Trophoblast cell (in vitro differentiated cells and primary cell): Measurements from ENCODE around the gene RHEB.
"Not testable (repeated sequence)": the region's sequence is repeated elsewhere in the genome, so short reads cannot be mapped to it uniquely, and the experiment has no call there.

Experiments
- DNase-seq, 2 donors: peaks; one replicate each; pipeline ENCODE4 v3.0.0-alpha.2; 2016
- H2AFZ ChIP-seq: 2 replicates; pipeline ENCODE4 v1.6.1; 2013; ENCODE audit warnings: low read length, moderate library complexity, mild to moderate bottlenecking; ENCODE audit not compliant: insufficient read depth, poor library complexity
- H2AK5ac ChIP-seq: 2 replicates; pipeline ENCODE4 v1.6.1; 2013; ENCODE audit warnings: mild to moderate bottlenecking, low read length
- H2BK120ac ChIP-seq: 2 replicates; pipeline ENCODE4 v1.6.1; 2013; ENCODE audit warnings: low read length, mild to moderate bottlenecking, moderate library complexity; ENCODE audit not compliant: insufficient read depth, poor library complexity
- H2BK12ac ChIP-seq: 2 replicates; pipeline ENCODE4 v1.6.1; 2013; ENCODE audit warnings: mild to moderate bottlenecking, low read length, moderate library complexity
- H2BK5ac ChIP-seq: 2 replicates; pipeline ENCODE4 v1.6.1; 2013; ENCODE audit warnings: low read length, low read depth, moderate library complexity, mild to moderate bottlenecking; ENCODE audit not compliant: poor library complexity
- H3K14ac ChIP-seq: 2 replicates; pipeline ENCODE4 v1.6.1; 2013; ENCODE audit warnings: mild to moderate bottlenecking, low read length
- H3K18ac ChIP-seq: 2 replicates; pipeline ENCODE4 v1.6.1; 2013; ENCODE audit warnings: mild to moderate bottlenecking, low read length
- H3K23ac ChIP-seq: 2 replicates; pipeline ENCODE4 v1.6.1; 2013; ENCODE audit warnings: low read length
- H3K27ac ChIP-seq: 2 replicates; pipeline ENCODE4 v1.5.1; 2013; ENCODE audit warnings: low read depth, mild to moderate bottlenecking, inconsistent platforms, low read length, moderate library complexity
- H3K27me3 ChIP-seq: 2 replicates; pipeline ENCODE4 v1.6.1; 2013; ENCODE audit warnings: inconsistent platforms, mild to moderate bottlenecking, low read length, moderate library complexity; ENCODE audit not compliant: insufficient read depth
- H3K36me3 ChIP-seq, 2 experiments: 1 replicate in 1 of 2; 2 replicates in 1 of 2; pipeline ENCODE4 v1.6.1; 2013; ENCODE audit warnings: low read length in 2 of 2, mild to moderate bottlenecking in 2 of 2, moderate library complexity in 1 of 2; ENCODE audit not compliant: insufficient read depth in 2 of 2, control insufficient read depth in 1 of 2
- H3K4ac ChIP-seq: 2 replicates; pipeline ENCODE4 v1.6.1; 2013; ENCODE audit warnings: low read depth, mild to moderate bottlenecking, low read length, moderate library complexity
- H3K4me1 ChIP-seq, 2 experiments: 1 replicate in 1 of 2; 2 replicates in 1 of 2; pipeline ENCODE4 v1.6.1; 2013; ENCODE audit warnings: low read length in 2 of 2, mild to moderate bottlenecking in 2 of 2, moderate library complexity in 1 of 2; ENCODE audit not compliant: insufficient read depth in 2 of 2, control insufficient read depth in 1 of 2
- H3K4me2 ChIP-seq: 2 replicates; pipeline ENCODE4 v1.6.1; 2013; ENCODE audit warnings: inconsistent platforms, mild to moderate bottlenecking, low read length, moderate library complexity
- H3K4me3 ChIP-seq: 2 replicates; pipeline ENCODE4 v1.5.1; 2013; ENCODE audit warnings: mild to moderate bottlenecking, low read depth, low read length, inconsistent platforms
- H3K79me1 ChIP-seq: one replicate; pipeline ENCODE4 v1.6.1; 2013; ENCODE audit warnings: low read length
- H3K79me2 ChIP-seq: 2 replicates; pipeline ENCODE4 v1.6.1; 2013; ENCODE audit warnings: low read length, mild to moderate bottlenecking; ENCODE audit not compliant: control insufficient read depth, insufficient read depth, poor library complexity
- H3K9ac ChIP-seq: 2 replicates; pipeline ENCODE4 v1.6.1; 2013; ENCODE audit warnings: mild to moderate bottlenecking, low read length
- H3K9me3 ChIP-seq: 2 replicates; pipeline ENCODE4 v1.6.1; 2013; ENCODE audit warnings: low read depth, mild to moderate bottlenecking, control low read depth, inconsistent platforms, low read length; ENCODE audit not compliant: insufficient read depth
- H4K12ac ChIP-seq: 2 replicates; pipeline ENCODE4 v1.6.1; 2013; ENCODE audit warnings: low read depth, mild to moderate bottlenecking, low read length, moderate library complexity
- H4K8ac ChIP-seq: 2 replicates; pipeline ENCODE4 v1.6.1; 2013; ENCODE audit warnings: low read depth, mild to moderate bottlenecking, low read length, moderate library complexity
- H4K91ac ChIP-seq: one replicate; pipeline ENCODE4 v1.6.1; 2013; ENCODE audit warnings: low read depth, mild to moderate bottlenecking, low read length, moderate library complexity
- WGBS: extraction: QIAGEN DNeasy Blood & Tissue Kit; methylation state at CpG from one replicate; pipeline ENCODE4 v1.1.7; 2013; ENCODE audit warnings: missing lambda C conversion rate; ENCODE audit not compliant: insufficient read length, insufficient coverage; ENCODE audit errors: extremely low coverage; 5-methylcytosine and 5-hydroxymethylcytosine counted together

Gene RHEB

DNA sequence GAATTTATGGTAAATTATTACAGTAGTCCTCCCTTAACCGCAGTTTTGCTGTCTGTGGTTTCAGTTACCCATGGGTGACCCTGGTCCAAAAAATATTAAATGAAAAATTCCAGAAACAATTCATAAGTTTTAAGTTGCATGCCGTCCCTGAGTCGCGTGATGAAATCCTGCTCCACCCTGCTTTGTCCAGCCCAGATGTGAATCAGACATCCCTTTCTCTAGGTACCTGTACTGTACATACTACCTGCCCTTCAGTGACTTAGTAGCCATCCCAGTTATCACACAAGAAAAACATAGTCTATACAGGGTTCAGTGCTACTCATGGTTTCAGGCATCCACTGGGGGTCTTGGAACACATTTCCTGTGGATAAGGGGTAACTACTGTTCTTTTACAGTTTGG, 20.5 kb upstream of the RHEB start:
- no peak overlapping the region for H3K14ac ChIP-seq
- no peak overlapping the region for H3K4me3 ChIP-seq
- H4K8ac ChIP-seq = no peak overlapping the region
- peaks cover 0 to 2% of the 10 kb centered on the region in 2 experiments for H3K4me1 ChIP-seq
- no peak overlapping the region for H2AFZ ChIP-seq
- H3K27me3 ChIP-seq = no peaks in the 10 kb centered on the region
- no peak overlapping the region for H2BK12ac ChIP-seq
- no peak for DNase-seq
- no peak overlapping the region for H3K27ac ChIP-seq
- H3K4me2 ChIP-seq = no peak overlapping the region
- H2BK120ac ChIP-seq = no peak overlapping the region
- no peak overlapping the region for H4K12ac ChIP-seq
- H3K79me1 ChIP-seq = no peaks in the 10 kb centered on the region
- H4K91ac ChIP-seq = no peak overlapping the region
- no peak overlapping the region for H3K18ac ChIP-seq
- H3K9me3 ChIP-seq = no peaks in the 10 kb centered on the region
- H3K23ac ChIP-seq = no peak overlapping the region
- no peak overlapping the region for H2AK5ac ChIP-seq
- no CpG with 5 or more reads among the region's 4 CpGs for WGBS
- H3K9ac ChIP-seq = no peak overlapping the region
- H2BK5ac ChIP-seq = no peak overlapping the region
- H3K4ac ChIP-seq = no peak overlapping the region
- no peaks in the 10 kb centered on the region for H3K79me2 ChIP-seq
- no peaks in the 10 kb centered on the region for H3K36me3 ChIP-seq

DNA sequence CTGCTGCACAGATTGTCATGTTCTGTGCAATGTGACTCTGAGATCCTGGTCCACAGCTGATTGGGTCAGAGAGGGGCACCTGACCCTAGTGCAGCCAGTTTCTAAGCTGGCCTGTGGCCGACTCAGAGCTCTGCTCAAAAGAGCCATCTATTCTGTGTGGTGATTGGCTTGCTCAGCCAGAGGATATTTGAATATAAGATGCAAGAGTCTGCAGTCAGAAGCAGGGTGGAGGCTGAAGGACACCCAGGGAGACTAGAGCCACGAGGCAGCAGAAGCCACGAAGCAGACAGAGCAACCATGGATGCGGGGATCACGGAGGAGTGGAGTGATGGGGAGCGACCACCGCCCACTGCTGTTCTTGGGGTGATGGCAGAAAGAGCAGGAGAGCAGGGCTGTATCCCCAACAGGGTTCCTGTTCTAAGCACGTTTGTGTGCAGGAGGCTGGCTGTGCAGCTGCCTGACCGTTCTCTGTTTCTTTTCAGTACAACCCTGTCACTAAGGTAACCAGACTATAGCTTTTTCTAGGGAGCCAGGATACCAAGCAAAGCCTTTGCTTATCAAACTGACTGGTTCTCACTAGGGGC, 19.5 kb upstream of the RHEB start:
- H2BK5ac ChIP-seq = no peak overlapping the region
- no peak overlapping the region for H3K27ac ChIP-seq
- H4K12ac ChIP-seq = no peak overlapping the region
- no peaks in the 10 kb centered on the region for H3K9me3 ChIP-seq
- WGBS = no CpG with 5 or more reads among the region's 9 CpGs
- H3K18ac ChIP-seq = no peak overlapping the region
- H3K4me3 ChIP-seq = no peak overlapping the region
- H3K4me1 ChIP-seq = peaks cover 0 to 2% of the 10 kb centered on the region in 2 experiments
- H2AFZ ChIP-seq = no peak overlapping the region
- no peaks in the 10 kb centered on the region for H3K27me3 ChIP-seq
- H3K79me1 ChIP-seq = no peaks in the 10 kb centered on the region
- DNase-seq = no peak
- H3K4me2 ChIP-seq = no peak overlapping the region
- H3K4ac ChIP-seq = no peak overlapping the region
- no peaks in the 10 kb centered on the region for H3K36me3 ChIP-seq
- H2BK120ac ChIP-seq = no peak overlapping the region
- H2AK5ac ChIP-seq = no peak overlapping the region
- H3K14ac ChIP-seq = no peak overlapping the region
- H3K23ac ChIP-seq = no peak overlapping the region
- H4K91ac ChIP-seq = no peak overlapping the region
- H3K9ac ChIP-seq = no peak overlapping the region
- no peak overlapping the region for H4K8ac ChIP-seq
- H2BK12ac ChIP-seq = no peak overlapping the region
- no peaks in the 10 kb centered on the region for H3K79me2 ChIP-seq

DNA sequence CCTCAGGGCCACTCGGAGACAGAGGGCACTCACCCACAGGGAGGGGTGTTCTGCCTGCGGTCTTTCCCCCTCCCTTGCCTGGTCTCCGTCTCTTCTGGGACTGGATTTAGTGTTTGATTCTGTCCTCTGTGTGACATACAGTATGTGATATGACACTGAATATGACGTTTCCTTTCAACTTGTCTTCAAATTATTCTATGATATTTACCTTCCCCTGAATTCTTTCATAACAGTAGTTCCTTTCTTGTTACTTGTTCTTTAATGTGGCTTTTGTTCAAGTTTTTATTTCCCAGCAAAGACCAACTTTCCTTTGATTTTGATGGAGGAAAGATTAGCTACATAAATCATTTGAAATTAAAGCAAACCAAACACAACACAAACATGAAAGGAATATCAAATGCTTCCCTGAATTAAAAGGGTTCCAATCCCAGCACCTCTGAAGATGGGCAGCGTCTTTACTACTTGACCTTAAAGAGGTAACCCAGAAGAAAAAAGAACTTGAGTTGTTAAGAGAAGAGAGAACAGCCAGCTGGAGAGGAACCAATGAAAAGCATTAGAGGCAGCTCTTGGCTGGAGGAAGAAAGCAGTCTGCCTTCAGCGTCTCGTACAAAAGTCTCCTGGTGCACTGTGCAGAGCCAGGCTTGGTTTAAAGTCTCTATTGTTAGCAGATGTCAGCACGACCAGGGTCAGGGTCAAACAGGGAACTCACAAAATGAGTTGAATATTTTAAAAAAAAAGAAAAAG, 18.3 kb upstream of the RHEB start:
- H2BK12ac ChIP-seq = no peak overlapping the region
- no peak overlapping the region for H2BK120ac ChIP-seq
- H3K79me2 ChIP-seq = no peaks in the 10 kb centered on the region
- H2BK5ac ChIP-seq = no peak overlapping the region
- H3K14ac ChIP-seq = no peak overlapping the region
- no peak overlapping the region for H2AFZ ChIP-seq
- no peaks in the 10 kb centered on the region for H3K9me3 ChIP-seq
- H3K4me2 ChIP-seq = no peak overlapping the region
- no peak overlapping the region for H3K9ac ChIP-seq
- H3K4me1 ChIP-seq = peaks cover 0 to 2% of the 10 kb centered on the region in 2 experiments
- H4K8ac ChIP-seq = no peak overlapping the region
- no peak overlapping the region for H3K4ac ChIP-seq
- H4K91ac ChIP-seq = no peak overlapping the region
- no CpG with 5 or more reads among the region's 8 CpGs for WGBS
- no peaks in the 10 kb centered on the region for H3K79me1 ChIP-seq
- no peak overlapping the region for H3K23ac ChIP-seq
- no peak overlapping the region for H3K27ac ChIP-seq
- H4K12ac ChIP-seq = no peak overlapping the region
- no peaks in the 10 kb centered on the region for H3K27me3 ChIP-seq
- H3K4me3 ChIP-seq = no peak overlapping the region
- H2AK5ac ChIP-seq = no peak overlapping the region
- H3K18ac ChIP-seq = no peak overlapping the region
- H3K36me3 ChIP-seq = no peaks in the 10 kb centered on the region
- no peak for DNase-seq

DNA sequence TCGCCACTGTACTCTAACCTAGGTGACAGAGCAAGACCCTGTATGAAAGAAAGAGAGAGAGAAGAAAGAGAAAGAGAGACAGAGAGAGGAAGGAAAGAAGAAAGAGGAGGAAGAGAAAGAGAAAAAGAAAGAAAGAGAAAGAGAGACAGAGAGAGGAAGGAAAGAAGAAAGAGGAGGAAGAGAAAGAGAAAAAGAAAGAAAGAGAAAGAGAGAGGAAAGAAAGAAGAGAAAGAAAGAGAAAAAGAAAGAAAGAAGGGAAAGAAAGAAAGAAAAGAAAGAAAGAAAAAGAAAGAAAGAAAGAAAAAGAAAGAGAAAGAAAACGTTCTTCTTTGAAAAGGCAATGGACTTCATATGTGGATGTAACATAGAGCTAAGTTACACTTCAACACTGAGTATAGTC, 16.5 kb upstream of the RHEB start:
- H3K4me2 ChIP-seq, H3K79me2 ChIP-seq, H3K14ac ChIP-seq, H4K8ac ChIP-seq, H3K18ac ChIP-seq, H3K27ac ChIP-seq, H4K91ac ChIP-seq, H3K9ac ChIP-seq, H3K79me1 ChIP-seq, H4K12ac ChIP-seq, H2AK5ac ChIP-seq, H2BK5ac ChIP-seq, H3K4me3 ChIP-seq, H3K36me3 ChIP-seq, H3K27me3 ChIP-seq, DNase-seq, H2BK12ac ChIP-seq, H3K23ac ChIP-seq, H2AFZ ChIP-seq, H3K9me3 ChIP-seq, H3K4me1 ChIP-seq, H3K4ac ChIP-seq, H2BK120ac ChIP-seq: not testable (repeated sequence)
- WGBS = no CpG with 5 or more reads among the region's 2 CpGs
